Tibial nerve (tissue), 4 donors: ENCODE results near the gene COL4A1. TPM values are rescaled to one million over a fixed set of nuclear protein-coding genes. Genes with fewer than 3 reads are reported as not detected.

Source experiments
- DNase-seq, 2 donors: peaks; one replicate each; pipeline ENCODE4 v3.0.0-alpha.2; 2019; ENCODE audit warnings: low spot score in 2 of 2
- H3K27ac ChIP-seq, 4 donors: fragments of 200-600 bp; sonication (generic) in 3 of 4; one replicate each; pipeline ENCODE4 v1.5.1; 2017 to 2019; ENCODE audit warnings: mild to moderate bottlenecking in 1 of 4
- H3K27me3 ChIP-seq, 2 donors: fragments of 200-600 bp; sonication (generic) in 1 of 2; one replicate each; pipeline versions ENCODE4 v1.5.1 to v1.6.0; 2017 to 2019
- H3K36me3 ChIP-seq, 3 donors: fragments of 200-600 bp; sonication (generic); one replicate each; pipeline ENCODE4 v1.5.1; 2018 to 2019
- H3K4me1 ChIP-seq, 4 donors: fragments of 200-600 bp; sonication (generic) in 3 of 4; one replicate each; pipeline ENCODE4 v1.5.1; 2017 to 2019
- H3K4me3 ChIP-seq, 4 donors: fragments of 200-600 bp; sonication (generic) in 3 of 4; one replicate each; pipeline ENCODE4 v1.5.1; 2017 to 2019; ENCODE audit warnings: mild to moderate bottlenecking in 1 of 4, moderate library complexity in 1 of 4
- H3K9me3 ChIP-seq, 4 donors: fragments of 200-600 bp; sonication (generic) in 3 of 4; one replicate each; pipeline ENCODE4 v1.5.1; 2017 to 2019
- CTCF ChIP-seq, 5 experiments: fragments of 200-600 bp in 3 of 5; fragments of 450-650 bp in 2 of 5; sonication (generic) in 3 of 5; IDR thresholded peaks; one replicate each; pipeline ENCODE4 v1.5.1; 2016 to 2019; ENCODE audit warnings: antibody characterized with exemption in 5 of 5, mild to moderate bottlenecking in 3 of 5, moderate library complexity in 2 of 5
- EP300 ChIP-seq, 2 donors: sonication (generic); formaldehyde crosslinking; IDR thresholded peaks; one replicate each; pipeline ENCODE4 v1.6.1; 2017; ENCODE audit warnings: antibody characterized with exemption in 2 of 2, mild to moderate bottlenecking in 1 of 2
- POLR2A ChIP-seq, 2 donors: fragments of 450-650 bp; IDR thresholded peaks; one replicate each; pipeline ENCODE4 v1.6.1; 2017; ENCODE audit warnings: antibody characterized with exemption in 2 of 2, mild to moderate bottlenecking in 2 of 2, moderate library complexity in 2 of 2
- WGBS, 2 donors: methylation state at CpG; one replicate each; pipeline ENCODE4 v1.1.5; 2018; 5-methylcytosine and 5-hydroxymethylcytosine counted together
- small RNA-seq: library from RNA; depleted of rRNA; stranded (forward); fragments of <200 nt; gene quantifications from one replicate; pipeline ENCODE3, GENCODE V24; 2016
- total RNA-seq, 4 donors: library from RNA; depleted of rRNA; stranded (reverse); fragments of >200 nt; gene quantifications; one replicate each; pipeline ENCODE4 v1.1.0, GENCODE V29; 2016

Gene COL4A1
- total RNA-seq, 4 donors from 2014 or later: 385 to 583 (median 526) TPM

DNA sequence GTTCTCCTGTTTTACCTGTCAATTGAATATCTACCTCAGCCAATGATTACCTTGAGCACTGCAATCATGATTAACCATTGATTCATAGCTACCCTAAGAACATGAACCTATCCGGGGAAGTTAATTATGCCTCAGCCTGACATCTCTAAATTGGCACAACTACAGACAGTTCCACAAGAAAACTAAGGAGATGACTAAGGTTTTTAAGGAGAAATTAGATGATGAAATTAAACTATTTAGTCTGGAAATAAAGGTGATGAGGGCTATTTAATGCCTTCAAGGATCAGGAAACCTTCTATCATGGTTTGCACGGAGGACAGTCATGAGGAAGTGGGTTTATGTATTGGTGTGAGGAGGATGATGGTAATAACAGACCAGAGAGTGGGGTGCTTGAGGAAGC lies 203.4 kb downstream of the COL4A1 start:
- H3K36me3 ChIP-seq: no peaks in the 10 kb centered on the region
- no peaks in the 10 kb centered on the region for H3K4me1 ChIP-seq
- DNase-seq: no peak
- WGBS, 2 donors: 41 to 50% methylated on average over 2 of the region's 2 CpGs
- H3K9me3 ChIP-seq: peaks cover 0 to 33% (median 0%) of the 10 kb centered on the region in 4 donors
- no peak overlapping the region for H3K4me3 ChIP-seq
- H3K27me3 ChIP-seq: no peaks in the 10 kb centered on the region
- no peak overlapping the region for H3K27ac ChIP-seq
- TF ChIP-seq POLR2A (IDR thresholded peaks at IDR 0.05): no peak
- no peak for TF ChIP-seq CTCF (IDR thresholded peaks at IDR 0.05)
- no peak for TF ChIP-seq EP300 (IDR thresholded peaks at IDR 0.05)

GRCh38 chr13:110103026-110103425 lies 203.9 kb downstream of the COL4A1 start:
- Histone ChIP-seq H3K4me3 (no peak overlapping the region), H3K4me1 (no peaks in the 10 kb centered on the region), H3K36me3 (no peaks in the 10 kb centered on the region), H3K27ac (no peak overlapping the region), H3K27me3 (no peaks in the 10 kb centered on the region), H3K9me3 (peaks cover 0 to 35% (median 0%) of the 10 kb centered on the region in 4 donors)
- TF ChIP-seq CTCF (IDR thresholded peaks at IDR 0.05) (no peak), POLR2A (IDR thresholded peaks at IDR 0.05) (no peak), EP300 (IDR thresholded peaks at IDR 0.05) (no peak)
- DNase-seq: no peak
- WGBS, 2 donors: 88 to 97% methylated on average over 5 of the region's 5 CpGs

DNA sequence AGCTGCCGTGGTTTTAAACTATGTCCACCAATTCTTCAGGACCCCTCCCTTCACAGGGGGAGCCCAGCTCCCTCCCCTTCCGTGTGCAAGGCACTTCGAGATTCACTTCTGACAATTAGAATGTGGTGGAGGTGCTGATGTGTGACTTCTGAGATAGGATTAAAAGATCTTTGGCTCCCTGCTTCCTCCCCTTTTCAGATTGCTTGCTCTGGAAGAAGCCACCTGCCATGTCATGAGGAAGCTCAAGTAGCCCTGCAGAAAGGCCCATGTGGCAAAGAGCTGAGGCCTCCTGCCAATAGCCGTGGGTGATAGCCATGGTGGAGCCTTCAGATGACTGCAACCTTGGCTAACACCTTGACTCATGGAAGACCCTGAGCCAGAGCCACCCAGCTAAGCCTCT lies 204.9 kb downstream of the COL4A1 start:
- Histone ChIP-seq H3K9me3 (peaks cover 0 to 35% (median 0%) of the 10 kb centered on the region in 4 donors), H3K4me3 (no peak overlapping the region), H3K27ac (no peak overlapping the region), H3K36me3 (no peaks in the 10 kb centered on the region), H3K27me3 (no peaks in the 10 kb centered on the region), H3K4me1 (no peaks in the 10 kb centered on the region)
- DNase-seq: no peak
- 92 to 94% methylated on average over 4 of the region's 4 CpGs for WGBS, 2 donors
- no peak for TF ChIP-seq CTCF (IDR thresholded peaks at IDR 0.05)
- TF ChIP-seq POLR2A (IDR thresholded peaks at IDR 0.05): no peak
- no peak for TF ChIP-seq EP300 (IDR thresholded peaks at IDR 0.05)

DNA sequence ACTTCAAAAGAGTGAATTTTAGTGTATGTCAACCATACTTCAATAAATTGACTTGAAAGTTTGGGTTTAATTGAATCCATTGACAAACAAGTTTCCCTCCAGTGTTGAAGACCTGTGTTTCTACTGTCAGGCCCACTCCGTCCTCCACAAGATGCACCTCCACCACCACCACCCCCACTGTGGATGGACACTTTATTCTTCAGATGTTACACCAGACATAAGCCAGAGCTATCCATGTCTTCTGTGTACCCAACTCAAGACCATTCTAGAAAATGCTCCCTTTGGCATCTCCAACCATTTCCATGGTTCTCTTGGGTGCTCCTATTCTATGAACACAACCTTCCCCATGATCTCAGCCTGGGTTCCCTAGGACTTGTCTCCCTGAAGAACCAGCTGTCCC lies 207.0 kb downstream of the COL4A1 start:
- no peak for TF ChIP-seq EP300 (IDR thresholded peaks at IDR 0.05)
- TF ChIP-seq CTCF (IDR thresholded peaks at IDR 0.05): no peak
- no peak for TF ChIP-seq POLR2A (IDR thresholded peaks at IDR 0.05)
- WGBS, 2 donors: 100% methylated on average over 1 of the region's 1 CpG

More for the DNA sequence above, 207.0 kb downstream of the COL4A1 start:
- H3K36me3 ChIP-seq: no peaks in the 10 kb centered on the region
- DNase-seq: no peak
- no peak overlapping the region for H3K4me3 ChIP-seq
- no peak overlapping the region for H3K27ac ChIP-seq
- H3K27me3 ChIP-seq: no peaks in the 10 kb centered on the region
- peaks cover 0 to 11% (median 4%) of the 10 kb centered on the region in 4 donors for H3K4me1 ChIP-seq
- peaks cover 0 to 35% (median 0%) of the 10 kb centered on the region in 4 donors for H3K9me3 ChIP-seq

Small RNA genes lying within 50 kb of the gene (small RNA-seq; reads per million reads assigned to genes)
- gene MIR8073: not detected

Other genes starting within 250 kb of the COL4A1 start
- gene COL4A2, start 127 bp upstream of the COL4A1 start, total RNA-seq: 100 to 1,000 TPM; 576 to 821 (median 658) TPM